ENCODE results near the gene AEBP2.

- TF ChIP-seq CTCF (IDR thresholded peaks at IDR 0.05; ENCODE audit: control extremely low read depth in 1 of 3, insufficient read depth in 1 of 3, low read depth in 1 of 3, low read length in 3 of 3), result no peak
- TF ChIP-seq NRF1 (IDR thresholded peaks at IDR 0.05; ENCODE audit: low read depth, low read length), result no peak
- no peak for TF ChIP-seq CEBPB (IDR thresholded peaks at IDR 0.05; ENCODE audit: low read depth, low read length)
- TF ChIP-seq JUND (IDR thresholded peaks at IDR 0.05; ENCODE audit: low read length), result no peak
- TF ChIP-seq MAX (IDR thresholded peaks at IDR 0.05), result no peak
- no peak for TF ChIP-seq POLR2AphosphoS5 (IDR thresholded peaks at IDR 0.05; ENCODE audit: low read depth, low read length)
Observed at GRCh38 chr12:19434538-19434937, 4.8 kb upstream of the AEBP2 start.

All from H1 (cell line).